Activated naive CD4-positive, alpha-beta T cell treated with anti-CD3 and anti-CD28 coated beads, Interleukin-2, amount 50 U/mL, for 72 hours (primary cell): Measurements from ENCODE around the gene CTIF. TPM values are rescaled to one million over a fixed set of nuclear protein-coding genes. Genes with fewer than 3 reads are reported as not detected.

ENCODE experiments used
- ATAC-seq, 2 donors: fragments of 150-1000 bp; cut with Tn5 transposase; 2 replicates each; pipeline ENCODE4 v1.10.0; 2021; ENCODE audit warnings: mild to moderate bottlenecking in 2 of 2, moderate library complexity in 2 of 2
- DNase-seq, 2 donors: peaks; one replicate each; pipeline ENCODE4 v3.0.0; 2021 to 2022; ENCODE audit warnings: low spot score in 2 of 2
- H3K27ac Mint-ChIP-seq, 2 donors: one replicate each; pipeline ENCODE4 v1.8.0; 2022; ENCODE audit warnings: mild to moderate bottlenecking in 2 of 2, mixed read lengths in 2 of 2
- H3K36me3 Mint-ChIP-seq, 2 donors: one replicate each; pipeline ENCODE4 v1.8.0; 2022; ENCODE audit warnings: mixed read lengths in 2 of 2
- H3K9me3 Mint-ChIP-seq, 2 donors: one replicate each; pipeline ENCODE4 v1.8.0; 2022; ENCODE audit warnings: mixed read lengths in 2 of 2
- total RNA-seq, 2 donors: library from RNA; stranded (reverse); gene quantifications; one replicate each; pipeline ENCODE4 v1.2.3, GENCODE V29; 2022

Gene CTIF
- total RNA-seq, 2 donors from 2014 or later = 2.4 to 7.9 TPM

DNA sequence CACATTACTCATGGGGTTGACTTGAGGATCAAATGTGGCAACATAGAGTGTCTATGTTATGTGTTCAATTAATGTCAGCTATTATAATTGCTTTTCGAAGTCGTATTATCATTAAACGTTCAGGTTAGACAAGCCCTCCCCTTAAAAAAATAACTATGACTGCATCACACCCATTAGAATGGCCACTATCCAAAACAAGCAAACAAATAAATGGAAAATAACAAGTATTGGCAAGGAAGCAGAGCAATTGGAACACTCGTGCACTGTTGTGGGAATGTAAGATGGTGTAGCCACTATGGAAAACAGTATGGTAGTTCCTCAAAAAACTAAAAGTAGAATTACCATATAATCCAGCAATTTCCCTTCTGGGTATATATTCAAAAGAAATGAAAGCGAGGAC is 10.0 kb upstream of the CTIF start:
- DNase-seq = no peak
- Mint-ChIP-seq H3K9me3 (no peaks in the 10 kb centered on the region), H3K27ac (no peak overlapping the region), H3K36me3 (no peaks in the 10 kb centered on the region)
- no peak for ATAC-seq

DNA sequence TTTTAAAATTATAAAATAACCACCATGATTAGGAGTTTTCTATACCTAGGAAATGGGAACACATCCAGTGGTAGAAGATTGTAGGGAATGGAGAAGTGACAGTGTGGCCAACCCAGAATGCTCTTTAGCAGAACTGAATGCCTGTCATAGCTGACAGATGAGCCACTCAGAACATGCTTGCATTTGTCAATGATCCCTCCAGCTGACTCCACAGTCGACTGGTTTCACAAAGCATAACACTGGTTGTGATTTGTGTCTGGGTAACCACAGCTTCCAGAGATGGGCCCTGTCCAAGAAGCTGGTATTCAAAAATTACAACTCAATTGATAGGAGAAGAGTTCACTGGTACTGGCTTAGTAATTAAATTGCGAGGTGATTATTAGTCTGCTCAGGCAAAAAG is 9.0 kb upstream of the CTIF start:
- no peak for ATAC-seq
- no peak overlapping the region for H3K27ac Mint-ChIP-seq
- DNase-seq = no peak
- H3K9me3 Mint-ChIP-seq = no peaks in the 10 kb centered on the region
- H3K36me3 Mint-ChIP-seq = no peaks in the 10 kb centered on the region

DNA sequence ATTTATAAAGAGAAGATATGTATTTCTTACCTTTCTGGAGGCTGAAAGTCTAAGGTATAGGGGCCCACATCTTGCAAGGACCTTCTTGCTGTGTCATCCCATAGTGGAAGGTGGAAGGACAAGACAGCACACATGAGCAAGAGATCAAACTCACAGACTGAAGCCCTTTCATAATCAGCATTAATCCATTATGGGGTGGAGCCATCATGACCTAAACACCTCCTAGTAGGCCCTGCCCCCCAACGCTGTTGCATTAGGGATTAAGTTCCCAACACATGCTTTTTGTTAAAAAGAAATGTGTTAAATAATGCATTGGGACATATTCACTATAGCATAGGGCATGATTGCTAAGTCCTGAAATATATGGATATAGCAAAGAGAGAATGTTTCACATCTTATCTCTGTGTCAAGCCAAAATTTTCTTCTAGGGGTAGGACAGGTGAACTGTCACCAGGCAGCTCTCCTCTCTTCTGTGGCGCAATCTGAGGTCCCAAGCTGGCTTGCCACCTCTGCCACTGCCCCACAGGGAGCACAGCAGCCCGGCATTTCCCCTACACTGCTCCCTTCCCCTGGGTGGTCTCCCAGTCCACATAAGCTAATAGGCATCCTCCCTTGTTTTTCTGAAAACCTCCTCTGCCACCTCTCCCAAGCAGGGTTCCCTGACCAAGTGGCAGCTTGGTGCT is 8.3 kb upstream of the CTIF start:
- DNase-seq (no peak), ATAC-seq (no peak)
- Mint-ChIP-seq H3K27ac (no peak overlapping the region), H3K9me3 (no peaks in the 10 kb centered on the region), H3K36me3 (no peaks in the 10 kb centered on the region)

DNA sequence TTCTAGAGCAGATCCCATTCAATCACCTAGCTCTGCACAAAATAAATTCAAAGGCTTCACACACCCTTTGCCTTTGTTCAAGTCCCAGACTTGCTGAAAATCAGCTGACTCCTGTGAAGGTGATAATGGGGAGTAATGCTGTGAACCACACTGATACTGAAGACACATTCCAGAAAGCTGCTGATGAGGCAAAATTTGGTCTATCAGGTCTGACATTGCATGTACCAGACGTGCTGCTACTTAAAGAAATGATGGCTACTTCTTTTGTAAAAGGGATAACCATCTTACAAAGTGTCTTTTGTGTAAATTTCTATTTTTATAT is 7.8 kb upstream of the CTIF start:
- DNase-seq (no peak), ATAC-seq (no peak)
- Mint-ChIP-seq H3K27ac (no peak overlapping the region), H3K36me3 (no peaks in the 10 kb centered on the region), H3K9me3 (no peaks in the 10 kb centered on the region)

DNA sequence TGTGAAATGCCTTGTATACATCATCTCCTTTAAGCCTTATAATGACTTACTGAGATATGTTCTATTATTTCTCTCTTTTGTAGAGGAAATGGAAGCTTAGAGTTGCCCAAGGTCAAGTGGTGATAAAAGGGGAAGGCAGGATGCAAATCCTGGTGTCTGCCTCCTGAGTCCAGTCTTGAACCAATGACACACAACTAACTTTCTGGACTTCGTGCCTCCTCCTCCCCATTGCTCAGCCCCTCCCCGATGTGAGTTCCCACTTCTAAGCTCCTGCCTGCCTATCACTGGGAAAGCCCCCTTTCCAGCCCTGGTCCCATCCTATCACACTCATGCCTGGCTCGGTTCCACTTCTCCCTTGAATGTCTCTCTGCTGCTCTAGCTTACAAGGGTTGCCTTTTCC is 6.9 kb upstream of the CTIF start:
- H3K36me3 Mint-ChIP-seq = no peaks in the 10 kb centered on the region
- no peak for ATAC-seq
- H3K9me3 Mint-ChIP-seq = no peaks in the 10 kb centered on the region

DNA sequence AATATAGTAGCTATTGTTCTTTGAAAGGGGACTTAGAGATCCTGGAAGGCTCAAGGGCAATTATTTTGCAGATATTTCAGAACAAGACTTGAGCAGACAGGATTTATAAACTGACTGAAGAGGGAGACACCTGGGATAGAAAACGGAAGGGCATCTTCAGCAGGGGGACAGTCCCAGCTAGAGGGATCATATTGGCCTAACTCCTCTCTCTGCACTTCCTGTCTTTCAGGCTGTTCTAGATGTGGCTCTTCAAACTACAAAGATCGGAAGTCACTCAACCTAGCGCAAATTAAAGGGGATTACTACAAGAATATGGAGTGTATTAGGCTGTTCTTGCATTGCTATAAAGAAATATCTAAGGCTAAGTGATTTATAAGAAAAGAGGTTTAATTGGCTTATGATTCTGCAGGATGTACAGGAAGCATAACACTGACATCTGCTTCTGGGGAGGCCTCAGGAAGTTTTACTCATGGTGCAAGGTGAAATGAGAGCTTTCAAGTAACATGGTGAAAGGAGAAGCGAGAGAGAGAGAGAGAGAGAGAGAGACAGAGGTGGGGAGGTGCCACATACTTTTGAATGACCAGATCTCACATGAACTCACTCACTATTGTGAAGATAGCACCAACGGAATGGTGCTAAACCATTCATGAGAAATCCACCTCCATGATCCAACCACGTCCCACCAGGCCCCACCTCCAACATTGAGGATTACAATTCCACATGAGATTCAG is 5.3 kb upstream of the CTIF start:
- Mint-ChIP-seq H3K9me3 (no peaks in the 10 kb centered on the region), H3K36me3 (no peaks in the 10 kb centered on the region), H3K27ac (no peak overlapping the region)
- ATAC-seq (no peak), DNase-seq (no peak)

More for the DNA sequence above, 6.9 kb upstream of the CTIF start:
- no peak overlapping the region for H3K27ac Mint-ChIP-seq
- DNase-seq = no peak

DNA sequence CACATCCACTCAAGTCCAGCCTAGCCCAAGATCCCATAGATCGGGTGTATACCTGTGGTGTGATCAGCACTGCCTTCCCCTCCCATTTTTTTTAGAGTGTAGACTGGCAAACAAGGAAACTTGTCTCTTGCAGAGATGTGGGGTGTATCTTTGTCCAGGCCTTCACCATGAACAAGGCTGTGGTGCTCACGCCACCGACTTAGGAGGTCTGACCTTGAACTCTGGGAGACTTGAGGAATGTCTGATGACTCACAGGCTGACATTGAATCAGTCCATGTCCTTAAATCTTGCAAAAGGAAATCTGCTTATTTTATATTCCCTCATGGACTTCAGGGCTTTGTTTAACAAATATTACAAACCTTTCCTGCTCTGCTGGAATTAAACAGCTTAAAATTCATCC is 4.5 kb upstream of the CTIF start:
- Mint-ChIP-seq H3K27ac (no peak overlapping the region), H3K9me3 (no peaks in the 10 kb centered on the region), H3K36me3 (no peaks in the 10 kb centered on the region)
- DNase-seq (no peak), ATAC-seq (no peak)

DNA sequence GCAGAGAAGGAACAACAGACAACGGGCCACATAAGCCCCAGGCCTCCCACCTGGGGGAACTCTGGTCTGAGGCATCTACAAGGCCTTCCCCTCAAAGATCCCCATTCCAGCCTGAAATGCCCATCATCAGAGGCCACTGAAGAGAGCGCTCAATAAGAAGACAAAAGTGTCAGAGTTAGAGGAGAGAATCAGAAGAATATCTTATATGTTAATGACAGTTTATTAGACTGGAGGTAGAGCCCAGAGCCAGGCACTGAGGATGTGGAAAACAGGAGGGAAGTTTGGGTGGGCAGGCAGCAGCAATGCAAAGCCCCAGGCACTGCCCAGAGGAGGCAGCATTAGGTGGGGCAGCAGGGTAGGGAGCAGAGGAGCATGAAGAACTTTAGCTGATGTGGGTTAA is 2.9 kb upstream of the CTIF start:
- Mint-ChIP-seq H3K9me3 (no peaks in the 10 kb centered on the region), H3K27ac (no peak overlapping the region), H3K36me3 (no peaks in the 10 kb centered on the region)
- DNase-seq = no peak
- no peak for ATAC-seq

DNA sequence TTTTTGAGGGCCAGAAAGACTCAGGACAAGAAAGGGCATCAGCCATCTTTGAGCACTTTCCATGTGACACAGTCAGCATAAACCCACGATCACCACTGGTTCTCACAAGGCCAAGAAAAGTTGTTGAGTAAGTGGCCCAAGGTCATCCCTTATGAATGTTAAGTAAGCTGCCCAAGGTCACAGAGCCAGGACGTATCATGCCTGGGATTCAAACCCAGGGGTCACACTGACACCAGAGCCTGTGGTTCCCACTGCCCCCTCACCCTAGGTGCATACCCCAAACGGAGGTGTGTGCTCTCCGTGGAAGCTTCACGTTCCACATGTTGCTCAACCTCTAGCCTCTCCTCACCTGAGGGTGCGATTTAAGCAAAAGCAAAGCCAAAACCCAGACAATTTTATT is 2.3 kb upstream of the CTIF start:
- DNase-seq (no peak), ATAC-seq (no peak)
- H3K36me3 Mint-ChIP-seq = no peaks in the 10 kb centered on the region
- H3K9me3 Mint-ChIP-seq = no peaks in the 10 kb centered on the region
- no peak overlapping the region for H3K27ac Mint-ChIP-seq

DNA sequence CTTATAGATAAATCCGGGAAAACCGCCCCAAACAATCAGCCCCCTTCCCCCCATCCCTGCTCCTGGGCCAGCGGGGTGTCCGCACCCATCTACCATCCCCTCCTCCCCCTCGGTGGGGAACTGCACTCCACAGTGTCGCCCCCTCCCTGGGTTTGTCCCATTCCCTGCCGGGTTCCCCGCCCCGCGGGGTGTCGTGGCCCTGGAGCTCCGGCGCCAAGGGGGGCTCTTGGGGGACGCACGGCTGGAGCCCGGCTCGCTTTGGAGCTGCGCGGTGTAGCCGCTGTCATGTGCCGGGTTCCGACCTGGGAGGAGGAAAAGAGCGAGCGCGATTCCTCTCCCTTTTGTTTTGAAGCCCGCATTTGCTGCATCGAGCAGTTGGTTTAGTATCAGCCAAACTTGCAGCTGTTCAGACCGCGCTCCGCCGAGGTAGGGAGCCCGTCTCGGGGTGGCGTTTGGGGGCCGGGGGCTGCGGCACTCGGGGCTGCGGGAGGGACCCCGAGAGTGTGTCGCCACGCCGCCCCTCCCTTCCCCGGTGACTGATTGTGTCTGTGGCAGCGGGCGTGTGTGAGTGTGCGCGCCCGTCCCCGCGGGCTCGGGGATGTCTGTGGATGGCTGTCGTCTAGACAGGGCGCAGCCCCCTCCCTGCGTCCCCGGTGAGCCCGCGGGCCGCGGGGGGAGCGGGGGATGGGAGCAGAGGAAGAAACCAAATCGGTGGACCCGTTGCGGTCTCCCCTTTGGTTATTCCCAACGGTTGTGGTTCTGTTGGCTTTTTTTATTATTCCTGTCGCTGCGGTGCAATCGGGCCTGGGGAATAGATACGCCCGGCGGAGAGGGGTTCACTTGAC is 797 bp downstream of the CTIF start:
- peak; percentile 27 for ATAC-seq
- H3K36me3 Mint-ChIP-seq = no peaks in the 10 kb centered on the region
- H3K27ac Mint-ChIP-seq = no peak overlapping the region
- peak in 1 of 2 donors; percentile 32 for DNase-seq
- H3K9me3 Mint-ChIP-seq = no peaks in the 10 kb centered on the region

DNA sequence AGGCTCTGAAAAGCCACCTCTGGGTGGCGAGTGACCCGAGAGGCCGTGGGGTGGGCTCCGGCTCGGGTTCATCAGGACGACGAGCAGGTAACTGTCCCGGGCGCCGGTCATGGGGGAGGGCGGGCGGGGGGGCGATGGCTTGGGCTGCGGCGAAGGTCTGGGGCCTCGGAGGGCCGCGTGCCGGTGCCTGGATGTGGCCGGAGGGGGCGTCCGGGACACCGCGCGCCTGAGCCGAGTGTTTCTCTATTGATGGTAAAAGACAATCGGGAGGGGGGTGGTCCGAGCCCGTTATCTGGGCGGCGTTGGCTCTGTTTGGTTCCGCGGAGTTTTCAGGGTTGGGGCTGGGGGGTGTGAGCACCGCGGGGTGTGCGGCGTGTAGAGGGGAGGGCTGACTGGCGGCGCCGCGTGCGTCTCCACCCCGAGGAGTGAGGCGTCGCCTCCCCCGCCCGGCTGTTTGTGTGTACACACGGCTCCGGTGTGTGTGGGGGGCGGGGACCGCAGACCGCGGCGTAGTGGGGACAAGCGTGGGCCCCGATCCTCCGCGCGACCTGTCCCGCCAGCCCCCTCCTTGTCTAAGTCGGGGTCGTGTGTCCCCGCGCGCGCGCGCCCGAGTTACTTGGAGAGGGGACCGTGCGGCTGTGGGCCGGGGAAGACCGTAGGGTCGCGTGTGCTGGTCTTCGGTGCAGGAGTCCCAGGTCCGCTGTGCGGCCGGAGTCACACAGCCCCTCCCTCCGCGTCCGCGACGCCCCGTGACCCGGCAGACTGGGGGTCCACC is 1.6 kb downstream of the CTIF start:
- H3K9me3 Mint-ChIP-seq = no peaks in the 10 kb centered on the region

DNA sequence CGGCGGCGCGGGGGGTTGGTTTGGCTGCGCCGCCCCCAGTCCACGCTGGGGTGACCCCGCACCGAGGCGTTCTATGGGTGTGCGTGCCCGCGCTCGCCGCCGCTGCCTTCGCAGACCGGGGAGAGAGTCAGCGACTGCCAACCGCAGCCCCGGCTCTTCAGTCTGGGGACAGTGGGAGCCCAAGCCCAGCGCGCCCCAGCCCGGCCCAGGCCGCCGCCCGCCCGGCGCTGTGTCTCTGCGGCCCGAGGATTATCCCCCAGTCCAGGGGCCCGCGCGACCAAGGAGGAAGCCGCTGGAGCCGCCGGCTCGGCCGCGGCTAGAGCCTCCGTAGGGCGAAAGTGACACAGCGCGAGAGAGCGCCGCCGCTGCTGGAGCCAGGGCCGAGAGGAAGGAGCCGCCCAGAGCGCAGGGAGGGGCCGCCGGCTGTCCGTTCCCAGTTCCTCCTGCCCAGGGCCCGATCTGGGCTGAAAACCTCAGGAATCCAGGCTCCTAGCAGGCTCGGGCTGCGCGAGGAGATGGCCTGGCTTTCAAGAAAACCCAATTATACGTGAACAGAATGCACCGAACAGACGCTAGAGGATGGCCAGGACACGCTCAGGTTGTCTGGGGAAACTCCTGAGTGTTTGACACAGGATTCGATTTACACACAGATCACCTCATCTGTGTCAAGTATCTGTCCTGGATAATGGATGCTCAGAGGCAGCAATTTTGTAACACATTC is 2.4 kb downstream of the CTIF start:
- DNase-seq (peak in 1 of 2 donors; percentile 33), ATAC-seq (peak; percentile 17 to 23)
- Mint-ChIP-seq H3K36me3 (no peaks in the 10 kb centered on the region), H3K9me3 (no peaks in the 10 kb centered on the region), H3K27ac (no peak overlapping the region)

More for the DNA sequence above, 1.6 kb downstream of the CTIF start:
- ATAC-seq = peak in 1 of 2 donors; percentile 47
- Mint-ChIP-seq H3K36me3 (no peaks in the 10 kb centered on the region), H3K27ac (no peak overlapping the region)
- peak in 1 of 2 donors; percentile 34 for DNase-seq

DNA sequence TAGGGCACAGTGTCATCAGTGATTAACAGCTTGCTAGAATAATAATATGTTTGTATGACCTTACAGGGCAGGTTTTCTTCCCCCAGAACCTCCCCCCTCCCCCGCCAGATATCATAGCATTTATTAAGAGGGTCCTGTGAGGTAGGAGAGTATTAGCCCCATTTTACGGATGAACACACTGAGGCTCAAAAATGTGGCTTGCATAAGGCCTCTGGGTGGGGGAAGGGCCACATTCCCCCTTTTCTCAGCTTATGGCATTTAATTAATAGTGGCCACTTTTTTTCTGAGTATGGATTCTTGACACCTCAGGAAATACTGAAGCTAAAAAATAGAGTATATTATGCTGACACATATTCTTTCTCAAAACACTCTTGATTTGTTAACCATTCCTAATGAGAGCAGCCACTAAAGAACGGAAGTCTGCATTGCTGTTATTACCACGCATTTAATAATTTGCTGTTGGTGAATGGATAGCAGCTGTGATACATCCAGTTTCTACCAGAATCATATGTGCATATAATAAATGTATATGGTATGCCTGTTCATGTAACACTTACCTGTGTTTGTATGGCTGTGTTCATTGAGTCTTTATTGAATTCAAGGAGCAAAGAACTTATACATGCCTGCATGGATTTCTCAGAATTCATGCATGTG is 3.0 kb downstream of the CTIF start:
- H3K36me3 Mint-ChIP-seq = no peaks in the 10 kb centered on the region
- no peak for DNase-seq
- ATAC-seq = no peak
- no peaks in the 10 kb centered on the region for H3K9me3 Mint-ChIP-seq
- H3K27ac Mint-ChIP-seq = no peak overlapping the region

DNA sequence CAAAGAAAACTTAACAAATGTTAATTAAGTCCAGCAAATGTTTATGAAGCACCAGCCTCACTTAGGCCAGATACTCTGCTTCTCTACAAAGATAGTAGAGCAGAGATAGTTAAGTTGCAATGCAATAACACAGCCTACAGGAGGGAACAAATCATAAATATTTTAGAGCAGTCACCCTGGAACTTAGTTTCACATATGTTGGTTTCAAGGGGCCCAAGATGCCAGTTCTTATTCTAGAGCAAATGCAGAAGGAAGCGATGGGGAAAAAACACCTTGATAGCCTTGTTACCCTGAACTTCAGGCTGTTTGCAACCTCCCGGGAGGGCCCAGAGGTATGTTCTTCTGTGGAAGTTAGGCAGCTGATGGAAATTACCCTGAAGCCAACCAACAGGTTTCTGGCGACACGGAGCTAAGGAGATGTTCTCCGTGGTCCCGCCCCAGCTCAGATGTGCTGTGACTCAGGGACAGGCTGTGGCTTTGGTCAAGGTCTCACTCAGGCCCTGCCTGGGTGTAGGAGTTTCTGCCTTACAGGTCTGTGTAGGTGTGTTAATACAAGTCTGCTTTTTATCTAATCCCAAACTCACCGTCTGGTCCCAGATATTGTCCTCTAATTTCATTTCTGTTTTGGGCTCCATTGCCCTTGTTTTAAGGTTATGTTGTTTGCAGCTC is 3.8 kb downstream of the CTIF start:
- no peak overlapping the region for H3K27ac Mint-ChIP-seq
- DNase-seq (no peak), ATAC-seq (no peak)
- H3K36me3 Mint-ChIP-seq = no peaks in the 10 kb centered on the region
- no peaks in the 10 kb centered on the region for H3K9me3 Mint-ChIP-seq

DNA sequence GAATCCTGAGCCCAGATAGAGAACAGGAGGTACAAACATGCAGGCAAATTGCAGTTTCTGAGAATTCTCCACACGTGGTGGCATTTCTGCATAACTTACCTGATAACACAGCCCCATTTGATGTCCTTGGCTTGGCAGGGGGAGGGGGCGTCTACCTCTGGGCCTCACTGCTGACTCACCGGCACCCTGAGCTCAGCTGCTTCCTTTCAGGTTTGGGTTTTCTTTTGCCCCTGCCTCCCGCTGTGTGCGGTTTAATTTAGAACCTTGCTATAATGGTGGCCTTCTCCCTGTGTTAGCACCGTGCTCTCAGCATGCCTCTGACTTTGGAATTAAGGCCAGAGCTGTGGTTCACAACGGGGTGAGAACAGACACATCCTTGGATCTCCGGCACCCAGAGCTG is 4.4 kb downstream of the CTIF start:
- Mint-ChIP-seq H3K9me3 (no peaks in the 10 kb centered on the region), H3K27ac (no peak overlapping the region), H3K36me3 (no peaks in the 10 kb centered on the region)
- DNase-seq = peak in 1 of 2 donors; percentile 27
- ATAC-seq = peak in 1 of 2 donors; percentile 26
